ENCODE results near the gene SCGB1C2.

DNA sequence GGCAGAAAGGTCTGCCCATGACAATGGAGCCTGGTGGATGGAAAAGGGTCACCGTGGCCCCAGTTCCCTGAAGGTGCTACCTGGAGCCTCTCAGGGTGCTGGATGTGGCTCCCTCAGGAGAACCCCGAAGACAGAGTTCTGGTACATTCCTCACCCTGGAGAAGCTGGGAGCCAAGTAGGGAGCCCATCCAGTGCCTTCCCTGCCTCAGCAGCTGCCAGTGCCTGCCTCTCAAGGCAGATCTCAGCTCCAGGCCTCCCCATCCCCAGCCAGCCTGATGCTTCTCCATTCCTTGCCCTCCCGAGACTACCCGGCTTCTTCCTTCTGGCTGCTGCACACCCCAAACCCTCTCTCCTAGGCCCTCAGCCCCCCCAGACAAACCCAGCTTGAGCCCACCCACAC, 20.5 kb downstream of the SCGB1C2 start:
- TF ChIP-seq, protein P1, sequence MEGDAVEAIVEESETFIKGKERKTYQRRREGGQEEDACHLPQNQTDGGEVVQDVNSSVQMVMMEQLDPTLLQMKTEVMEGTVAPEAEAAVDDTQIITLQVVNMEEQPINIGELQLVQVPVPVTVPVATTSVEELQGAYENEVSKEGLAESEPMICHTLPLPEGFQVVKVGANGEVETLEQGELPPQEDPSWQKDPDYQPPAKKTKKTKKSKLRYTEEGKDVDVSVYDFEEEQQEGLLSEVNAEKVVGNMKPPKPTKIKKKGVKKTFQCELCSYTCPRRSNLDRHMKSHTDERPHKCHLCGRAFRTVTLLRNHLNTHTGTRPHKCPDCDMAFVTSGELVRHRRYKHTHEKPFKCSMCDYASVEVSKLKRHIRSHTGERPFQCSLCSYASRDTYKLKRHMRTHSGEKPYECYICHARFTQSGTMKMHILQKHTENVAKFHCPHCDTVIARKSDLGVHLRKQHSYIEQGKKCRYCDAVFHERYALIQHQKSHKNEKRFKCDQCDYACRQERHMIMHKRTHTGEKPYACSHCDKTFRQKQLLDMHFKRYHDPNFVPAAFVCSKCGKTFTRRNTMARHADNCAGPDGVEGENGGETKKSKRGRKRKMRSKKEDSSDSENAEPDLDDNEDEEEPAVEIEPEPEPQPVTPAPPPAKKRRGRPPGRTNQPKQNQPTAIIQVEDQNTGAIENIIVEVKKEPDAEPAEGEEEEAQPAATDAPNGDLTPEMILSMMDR (IDR thresholded peaks at IDR 0.05) = no peak
- TF ChIP-seq POLR2A (IDR thresholded peaks at IDR 0.05) = no peak
